ENCODE results near the gene MKNK1.
"Not testable (repeated sequence)": the region's sequence is repeated elsewhere in the genome, so short reads cannot be mapped to it uniquely, and the experiment has no call there.

MKNK1 gene

DNA sequence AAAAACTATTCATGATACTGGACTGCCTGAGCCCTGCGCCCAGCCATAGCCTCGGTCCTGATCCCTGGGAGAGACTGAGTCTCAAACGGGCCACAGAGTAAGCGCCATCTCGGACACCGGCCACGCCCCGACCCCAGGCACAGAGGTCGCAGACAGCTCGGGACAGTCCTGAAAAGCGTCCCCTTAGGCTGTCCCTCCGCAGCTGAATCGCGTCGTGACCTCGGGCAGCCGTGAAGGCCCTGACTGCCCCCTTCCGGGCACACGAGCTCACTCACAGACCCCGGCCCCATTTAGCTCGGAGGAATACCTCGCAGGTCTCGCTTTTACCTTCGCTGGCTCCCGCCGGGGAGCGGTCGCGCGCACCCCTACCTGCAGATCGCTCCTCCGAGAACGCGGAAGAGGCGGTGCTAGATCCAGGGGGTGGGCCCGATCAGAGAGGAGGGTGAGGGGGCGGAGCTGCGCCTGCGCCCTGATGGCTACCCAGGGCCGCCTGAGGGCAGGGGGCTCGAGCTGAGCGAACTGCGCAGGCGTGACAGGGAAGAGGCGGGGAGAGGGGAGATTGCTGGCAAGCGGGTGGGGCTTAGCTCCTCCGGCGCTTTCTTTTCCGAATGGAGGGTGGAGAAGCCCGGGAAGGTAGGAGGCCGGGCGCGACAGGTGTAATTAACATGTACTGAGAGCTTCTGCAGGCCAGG lies at the start of gene MKNK1:
Gene MKNK1, minus strand, starts transcription at position 411 of the 692 bp plus-strand sequence. CDS start 20,941 bp downstream, outside the sequence.
- DNase-seq (ENCODE audit: low read depth), result peak; percentile 66
- H3K4me3 ChIP-seq (ENCODE audit: low read depth, low read length), result peak within 1 kb of the TSS; percentile 99

- no peak for DNase-seq (ENCODE audit: low read depth)
- H3K4me3 ChIP-seq (ENCODE audit: low read depth, low read length), result no peak overlapping the region
These were observed 49.4 kb upstream of the MKNK1 start for GRCh38 chr1:46653405-46653958.

GRCh38 chr1:46652321-46653100 lies 48.4 kb upstream of the MKNK1 start:
- no peak for DNase-seq (ENCODE audit: low read depth)
- H3K4me3 ChIP-seq (ENCODE audit: low read depth, low read length), result no peak overlapping the region

GRCh38 chr1:46651152-46651551 lies 47.1 kb upstream of the MKNK1 start:
- DNase-seq (ENCODE audit: low read depth); H3K4me3 ChIP-seq (ENCODE audit: low read depth, low read length): not testable (repeated sequence)

GRCh38 chr1:46650491-46650890 lies 46.4 kb upstream of the MKNK1 start:
- no peak for DNase-seq (ENCODE audit: low read depth)
- H3K4me3 ChIP-seq (ENCODE audit: low read depth, low read length), result no peak overlapping the region

GRCh38 chr1:46649764-46650163 lies 45.7 kb upstream of the MKNK1 start:
- no peak for DNase-seq (ENCODE audit: low read depth)
- H3K4me3 ChIP-seq (ENCODE audit: low read depth, low read length), result no peak overlapping the region

DNA sequence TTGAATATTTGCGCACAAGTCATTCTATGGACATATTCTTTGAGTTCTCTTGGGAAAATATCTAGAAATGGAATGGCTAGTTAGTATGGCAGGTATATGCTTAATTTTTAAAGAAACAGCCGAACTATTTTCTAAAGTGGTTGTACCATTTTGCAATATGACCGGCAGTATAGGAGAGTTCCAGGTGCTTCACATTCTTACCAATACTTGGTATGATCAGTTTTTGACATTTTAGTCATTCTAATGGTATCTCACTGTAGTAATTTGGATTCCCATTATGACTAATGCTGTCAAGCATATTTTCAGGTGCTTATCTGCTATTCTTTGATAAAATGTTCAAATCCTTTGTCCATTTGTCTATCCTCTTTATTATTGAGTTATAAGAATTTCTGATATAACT lies 43.5 kb upstream of the MKNK1 start:
- no peak for DNase-seq (ENCODE audit: low read depth)
- no peak overlapping the region for H3K4me3 ChIP-seq (ENCODE audit: low read depth, low read length)

GRCh38 chr1:46646844-46647243 lies 42.8 kb upstream of the MKNK1 start:
- DNase-seq (ENCODE audit: low read depth), result no peak

GRCh38 chr1:46646331-46646730 lies 42.3 kb upstream of the MKNK1 start:
- DNase-seq (ENCODE audit: low read depth), result no peak
- no peak overlapping the region for H3K4me3 ChIP-seq (ENCODE audit: low read depth, low read length)

More at GRCh38 chr1:46646844-46647243, 42.8 kb upstream of the MKNK1 start:
- no peak overlapping the region for H3K4me3 ChIP-seq (ENCODE audit: low read depth, low read length)

GRCh38 chr1:46645815-46646214 lies 41.7 kb upstream of the MKNK1 start:
- no peak overlapping the region for H3K4me3 ChIP-seq (ENCODE audit: low read depth, low read length)
- DNase-seq (ENCODE audit: low read depth), result no peak

DNA sequence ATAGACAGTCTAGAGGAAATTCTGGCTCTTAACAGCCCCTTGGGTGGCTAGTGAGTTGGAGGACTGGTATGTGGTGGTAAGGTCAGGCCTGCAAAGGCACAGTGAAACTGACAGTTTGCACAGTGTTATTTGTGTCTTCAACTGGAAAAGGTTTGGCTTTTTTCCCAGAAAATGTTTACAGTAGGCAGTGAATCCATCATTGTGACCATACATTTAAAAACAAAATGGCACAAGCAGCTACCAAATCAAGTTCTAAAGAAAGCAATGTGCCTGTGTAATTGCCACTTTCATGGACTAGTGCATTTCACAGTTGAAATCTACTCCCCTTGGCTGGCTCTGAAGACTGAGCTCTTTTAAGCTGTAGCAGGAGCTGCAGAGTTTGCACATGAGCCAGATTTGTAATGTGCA lies 39.3 kb upstream of the MKNK1 start:
- no peak overlapping the region for H3K4me3 ChIP-seq (ENCODE audit: low read depth, low read length)
- peak; percentile 89 for DNase-seq (ENCODE audit: low read depth)

DNA sequence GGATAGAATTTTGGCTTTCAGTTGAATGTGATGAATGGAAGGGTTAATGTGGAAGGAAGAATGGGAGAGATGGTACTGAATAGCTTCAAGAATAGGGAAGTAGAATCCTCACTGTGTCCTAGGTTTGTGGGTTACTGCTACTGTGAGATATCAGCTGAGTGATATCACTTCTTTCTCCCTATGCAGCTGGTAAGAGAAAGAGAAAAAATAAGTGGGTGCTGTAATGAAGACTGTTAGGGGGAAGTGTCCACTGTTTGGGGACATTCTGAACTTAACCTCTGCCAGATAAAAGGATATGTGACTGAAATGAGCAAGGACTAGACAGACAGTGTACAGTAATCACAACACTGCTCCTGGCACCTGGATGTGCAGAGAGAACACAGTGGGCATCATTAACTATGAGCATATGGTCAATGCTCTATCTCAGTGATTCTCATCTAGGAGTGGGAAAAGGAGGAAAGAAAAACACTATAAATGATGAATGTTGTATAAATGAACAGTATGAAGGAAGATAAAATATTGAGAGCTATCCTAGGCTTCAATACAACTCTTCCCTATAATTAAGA lies 38.1 kb upstream of the MKNK1 start:
- DNase-seq (ENCODE audit: low read depth), result no peak
- H3K4me3 ChIP-seq (ENCODE audit: low read depth, low read length), result no peak overlapping the region

GRCh38 chr1:46639547-46639946 lies 35.5 kb upstream of the MKNK1 start:
- H3K4me3 ChIP-seq (ENCODE audit: low read depth, low read length), result no peak overlapping the region
- no peak for DNase-seq (ENCODE audit: low read depth)

GRCh38 chr1:46638921-46639320 lies 34.9 kb upstream of the MKNK1 start:
- H3K4me3 ChIP-seq (ENCODE audit: low read depth, low read length), result no peak overlapping the region
- DNase-seq (ENCODE audit: low read depth), result no peak

- H3K4me3 ChIP-seq (ENCODE audit: low read depth, low read length), result no peak overlapping the region
- DNase-seq (ENCODE audit: low read depth), result no peak
These were observed 33.5 kb upstream of the MKNK1 start for GRCh38 chr1:46637444-46638083.

GRCh38 chr1:46635205-46635604 lies 31.1 kb upstream of the MKNK1 start:
- DNase-seq (ENCODE audit: low read depth), result no peak
- no peak overlapping the region for H3K4me3 ChIP-seq (ENCODE audit: low read depth, low read length)

- H3K4me3 ChIP-seq (ENCODE audit: low read depth, low read length), result no peak overlapping the region
- DNase-seq (ENCODE audit: low read depth), result no peak
These were observed 26.7 kb upstream of the MKNK1 start for GRCh38 chr1:46630719-46631118.

GRCh38 chr1:46623743-46624644 lies 19.9 kb upstream of the MKNK1 start:
- no peak overlapping the region for H3K4me3 ChIP-seq (ENCODE audit: low read depth, low read length)
- DNase-seq (ENCODE audit: low read depth), result no peak

DNA sequence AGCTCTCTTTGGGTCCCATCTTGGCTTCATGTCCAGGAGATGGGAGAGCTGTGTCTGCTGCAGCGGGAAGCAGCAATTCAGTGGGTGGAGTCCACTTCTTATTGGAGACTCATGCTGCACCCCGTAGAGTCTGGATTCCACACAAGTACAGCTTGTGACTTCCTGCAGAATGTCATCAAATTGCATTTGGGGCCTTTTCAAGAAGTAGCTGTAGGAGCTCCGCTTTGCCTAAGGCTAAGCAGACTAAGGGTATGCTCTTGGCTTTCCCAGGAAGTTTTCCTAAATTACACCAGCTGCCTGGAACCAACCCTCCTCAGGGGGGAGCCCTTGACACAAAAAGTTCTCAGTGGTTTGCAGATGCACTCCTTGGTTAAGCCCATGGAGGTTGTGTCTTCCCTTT lies 18.3 kb upstream of the MKNK1 start:
- no peak for DNase-seq (ENCODE audit: low read depth)
- no peak overlapping the region for H3K4me3 ChIP-seq (ENCODE audit: low read depth, low read length)

Measured in skeletal muscle cell (primary cell).